Muscle of arm (tissue), 12 donors: ENCODE measurements around the gene MCAM. TPM values are rescaled to one million over a fixed set of nuclear protein-coding genes. Genes with fewer than 3 reads are reported as not detected.

Experiments used
- DNase-seq: peaks from one replicate; pipeline ENCODE4 v3.0.0-alpha.2; 2013
- polyA plus RNA-seq, 12 donors: library from polyadenylated mRNA; unstranded; fragments of 120-200 nt; gene quantifications; one replicate each; pipeline ENCODE4 v1.2.1, GENCODE V29; 2013; ENCODE audit not compliant: insufficient read length in 12 of 12

MCAM gene
- polyA plus RNA-seq, 12 donors, result 134 to 237 (median 193) TPM; not detected in 1

- DNase-seq, result no peak
Observed at GRCh38 chr11:119273721-119274120, 43.2 kb downstream of the MCAM start.

- no peak for DNase-seq
Observed at GRCh38 chr11:119267645-119268044, 49.3 kb downstream of the MCAM start.

GRCh38 chr11:119266517-119267255 is 50.2 kb downstream of the MCAM start:
- DNase-seq, result no peak

GRCh38 chr11:119266063-119266462 is 50.9 kb downstream of the MCAM start:
- no peak for DNase-seq

GRCh38 chr11:119263352-119263940 is 53.5 kb downstream of the MCAM start:
- no peak for DNase-seq

GRCh38 chr11:119262668-119263351 is 54.1 kb downstream of the MCAM start:
- no peak for DNase-seq

GRCh38 chr11:119258983-119259382 is 57.9 kb downstream of the MCAM start:
- no peak for DNase-seq

Other genes with a start within 250 kb of the MCAM start
- 10 to 100 TPM in 11 of 12 donors, not detected in 1; 23.7 to 46.6 (median 31.5) TPM for gene VPS11, start 249.3 kb downstream of the MCAM start, polyA plus RNA-seq
- 10 to 100 TPM in 10 of 12 donors, not detected in 2; 18.2 to 30.4 (median 22.2) TPM for gene HMBS, start 232.2 kb downstream of the MCAM start, polyA plus RNA-seq
- 10 to 100 TPM in 11 of 12 donors, not detected in 1; 22.4 to 65.5 (median 32.2) TPM for gene DPAGT1, start 215.3 kb downstream of the MCAM start, polyA plus RNA-seq
- 10 to 100 TPM in 2 of 12 donors, 1 to 10 TPM in 9, not detected in 1; 5.5 to 25.2 (median 7.3) TPM for gene C2CD2L, start 209.8 kb downstream of the MCAM start, polyA plus RNA-seq
- 10 to 100 TPM in 11 of 12 donors, not detected in 1; 14.1 to 28.4 (median 18.9) TPM for gene HINFP, start 195.6 kb downstream of the MCAM start, polyA plus RNA-seq
- gene ABCG4, start 168.1 kb downstream of the MCAM start, polyA plus RNA-seq, result under 1 TPM in 10 of 12 donors, not detected in 2; 0.16 to 0.52 (median 0.29) TPM
- gene NLRX1, start 148.4 kb downstream of the MCAM start, polyA plus RNA-seq, result 10 to 100 TPM in 9 of 12 donors, 1 to 10 TPM in 2, not detected in 1; 9.1 to 18.3 (median 11.6) TPM
- gene NHERF4, start 131.7 kb downstream of the MCAM start, polyA plus RNA-seq, result 10 to 100 TPM in 1 of 12 donors, under 1 TPM in 7, not detected in 4; 0.05 to 19.9 (median 0.22) TPM
- gene CBL, start 110.8 kb downstream of the MCAM start, polyA plus RNA-seq, result 10 to 100 TPM in 11 of 12 donors, not detected in 1; 11.1 to 16.4 (median 13.5) TPM
- 10 to 100 TPM in 11 of 12 donors, not detected in 1; 11.6 to 20.2 (median 16.4) TPM for gene RNF26, start 17.4 kb upstream of the MCAM start, polyA plus RNA-seq
- 10 to 100 TPM in 11 of 12 donors, not detected in 1; 17.5 to 47.8 (median 20.6) TPM for gene C1QTNF5, start 23.8 kb upstream of the MCAM start, polyA plus RNA-seq
- not detected for gene MFRP, start 29.6 kb upstream of the MCAM start, polyA plus RNA-seq
- 10 to 100 TPM in 11 of 12 donors, not detected in 1; 15.6 to 62.9 (median 46.7) TPM for gene USP2, start 64.6 kb upstream of the MCAM start, polyA plus RNA-seq
- 100 to 1,000 TPM in 9 of 12 donors, 10 to 100 TPM in 2, not detected in 1; 98.7 to 247 (median 127) TPM for gene THY1, start 106.0 kb upstream of the MCAM start, polyA plus RNA-seq